Uterus (tissue), 2 donors: ENCODE data around the gene FGF7.

Experiments used
- POLR2A ChIP-seq, 2 donors: fragments of 450-650 bp; IDR thresholded peaks; one replicate each; pipeline ENCODE4 v1.6.1; 2016; ENCODE audit warnings: antibody characterized with exemption in 2 of 2, mild to moderate bottlenecking in 1 of 2, moderate library complexity in 1 of 2
- TF ChIP-seq, protein P1 (sequence below), 4 experiments: fragments of 200-600 bp in 2 of 4; fragments of 450-650 bp in 2 of 4; sonication (generic) in 2 of 4; IDR thresholded peaks; one replicate each; pipeline ENCODE4 v1.5.1; 2016 to 2019; ENCODE audit warnings: antibody characterized with exemption in 4 of 4, mild to moderate bottlenecking in 2 of 4, moderate library complexity in 1 of 4

- TF ChIP-seq POLR2A (IDR thresholded peaks at IDR 0.05): no peak
- TF ChIP-seq, protein P1, sequence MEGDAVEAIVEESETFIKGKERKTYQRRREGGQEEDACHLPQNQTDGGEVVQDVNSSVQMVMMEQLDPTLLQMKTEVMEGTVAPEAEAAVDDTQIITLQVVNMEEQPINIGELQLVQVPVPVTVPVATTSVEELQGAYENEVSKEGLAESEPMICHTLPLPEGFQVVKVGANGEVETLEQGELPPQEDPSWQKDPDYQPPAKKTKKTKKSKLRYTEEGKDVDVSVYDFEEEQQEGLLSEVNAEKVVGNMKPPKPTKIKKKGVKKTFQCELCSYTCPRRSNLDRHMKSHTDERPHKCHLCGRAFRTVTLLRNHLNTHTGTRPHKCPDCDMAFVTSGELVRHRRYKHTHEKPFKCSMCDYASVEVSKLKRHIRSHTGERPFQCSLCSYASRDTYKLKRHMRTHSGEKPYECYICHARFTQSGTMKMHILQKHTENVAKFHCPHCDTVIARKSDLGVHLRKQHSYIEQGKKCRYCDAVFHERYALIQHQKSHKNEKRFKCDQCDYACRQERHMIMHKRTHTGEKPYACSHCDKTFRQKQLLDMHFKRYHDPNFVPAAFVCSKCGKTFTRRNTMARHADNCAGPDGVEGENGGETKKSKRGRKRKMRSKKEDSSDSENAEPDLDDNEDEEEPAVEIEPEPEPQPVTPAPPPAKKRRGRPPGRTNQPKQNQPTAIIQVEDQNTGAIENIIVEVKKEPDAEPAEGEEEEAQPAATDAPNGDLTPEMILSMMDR (IDR thresholded peaks at IDR 0.05): no peak
Observed at GRCh38 chr15:49530092-49530491, 107.0 kb downstream of the FGF7 start.
